Endothelial cell (in vitro differentiated cells): ENCODE results near the gene CXXC4. TPM values are rescaled to one million over a fixed set of nuclear protein-coding genes. Genes with fewer than 3 reads are reported as not detected.

Experiments
- DNase-seq: peaks from one replicate; pipeline ENCODE4 v3.0.0; 2021; ENCODE audit warnings: low spot score
- H3K27ac Mint-ChIP-seq: one replicate; pipeline ENCODE4 v1.8.0; 2021; ENCODE audit warnings: mixed read lengths, inconsistent platforms; ENCODE audit not compliant: unreplicated experiment
- H3K27me3 Mint-ChIP-seq: one replicate; pipeline ENCODE4 v1.8.0; 2021; ENCODE audit warnings: mild to moderate bottlenecking, moderate library complexity, mixed read lengths, inconsistent platforms; ENCODE audit not compliant: unreplicated experiment
- H3K36me3 Mint-ChIP-seq: one replicate; pipeline ENCODE4 v1.8.0; 2021; ENCODE audit warnings: mild to moderate bottlenecking, low read depth, mixed read lengths, inconsistent platforms; ENCODE audit not compliant: unreplicated experiment
- H3K4me1 Mint-ChIP-seq: one replicate; pipeline ENCODE4 v1.8.0; 2021; ENCODE audit warnings: mild to moderate bottlenecking, mixed read lengths, inconsistent platforms; ENCODE audit not compliant: unreplicated experiment
- H3K4me3 Mint-ChIP-seq: one replicate; pipeline ENCODE4 v1.8.0; 2021; ENCODE audit warnings: mild to moderate bottlenecking, mixed read lengths, inconsistent platforms; ENCODE audit not compliant: unreplicated experiment
- H3K9me3 Mint-ChIP-seq: one replicate; pipeline ENCODE4 v1.8.0; 2021; ENCODE audit warnings: mixed read lengths, inconsistent platforms; ENCODE audit not compliant: unreplicated experiment
- total RNA-seq: library from RNA; stranded (reverse); fragmentation: NEBNext Ultra II Directional; extraction: Animal tissue kit (Norgen Biotek cat#: 25700); gene quantifications from one replicate; pipeline ENCODE4 v1.2.1, GENCODE V29; 2021; ENCODE audit not compliant: unreplicated experiment
- TF ChIP-seq, protein P1 (sequence below): fragments of 200-600 bp; sonication (generic); IDR thresholded peaks from one replicate; pipeline ENCODE4 v1.5.0; 2021; ENCODE audit warnings: antibody characterized with exemption; ENCODE audit not compliant: unreplicated experiment

CXXC4 gene
- total RNA-seq, 1 donor from 2014 or later, result 1.6 TPM

GRCh38 chr4:104486716-104487504 lies 7.8 kb downstream of the CXXC4 start:
- no peak for DNase-seq
- Mint-ChIP-seq H3K4me3 (no peak overlapping the region), H3K36me3 (no peaks in the 10 kb centered on the region), H3K4me1 (peaks cover 9% of the 10 kb centered on the region), H3K27ac (no peak overlapping the region), H3K27me3 (peaks cover 3% of the 10 kb centered on the region), H3K9me3 (no peaks in the 10 kb centered on the region)
- TF ChIP-seq, protein P1, sequence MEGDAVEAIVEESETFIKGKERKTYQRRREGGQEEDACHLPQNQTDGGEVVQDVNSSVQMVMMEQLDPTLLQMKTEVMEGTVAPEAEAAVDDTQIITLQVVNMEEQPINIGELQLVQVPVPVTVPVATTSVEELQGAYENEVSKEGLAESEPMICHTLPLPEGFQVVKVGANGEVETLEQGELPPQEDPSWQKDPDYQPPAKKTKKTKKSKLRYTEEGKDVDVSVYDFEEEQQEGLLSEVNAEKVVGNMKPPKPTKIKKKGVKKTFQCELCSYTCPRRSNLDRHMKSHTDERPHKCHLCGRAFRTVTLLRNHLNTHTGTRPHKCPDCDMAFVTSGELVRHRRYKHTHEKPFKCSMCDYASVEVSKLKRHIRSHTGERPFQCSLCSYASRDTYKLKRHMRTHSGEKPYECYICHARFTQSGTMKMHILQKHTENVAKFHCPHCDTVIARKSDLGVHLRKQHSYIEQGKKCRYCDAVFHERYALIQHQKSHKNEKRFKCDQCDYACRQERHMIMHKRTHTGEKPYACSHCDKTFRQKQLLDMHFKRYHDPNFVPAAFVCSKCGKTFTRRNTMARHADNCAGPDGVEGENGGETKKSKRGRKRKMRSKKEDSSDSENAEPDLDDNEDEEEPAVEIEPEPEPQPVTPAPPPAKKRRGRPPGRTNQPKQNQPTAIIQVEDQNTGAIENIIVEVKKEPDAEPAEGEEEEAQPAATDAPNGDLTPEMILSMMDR, result no peak

- no peaks in the 10 kb centered on the region for H3K9me3 Mint-ChIP-seq
- TF ChIP-seq, protein P1, result no peak
- no peak overlapping the region for H3K27ac Mint-ChIP-seq
- no peak overlapping the region for H3K4me3 Mint-ChIP-seq
- no peak for DNase-seq
- no peaks in the 10 kb centered on the region for H3K36me3 Mint-ChIP-seq
- peaks cover under 1% of the 10 kb centered on the region for H3K27me3 Mint-ChIP-seq
- H3K4me1 Mint-ChIP-seq, result no peaks in the 10 kb centered on the region
Observed at GRCh38 chr4:104475652-104476051, 19.0 kb downstream of the CXXC4 start.

DNA sequence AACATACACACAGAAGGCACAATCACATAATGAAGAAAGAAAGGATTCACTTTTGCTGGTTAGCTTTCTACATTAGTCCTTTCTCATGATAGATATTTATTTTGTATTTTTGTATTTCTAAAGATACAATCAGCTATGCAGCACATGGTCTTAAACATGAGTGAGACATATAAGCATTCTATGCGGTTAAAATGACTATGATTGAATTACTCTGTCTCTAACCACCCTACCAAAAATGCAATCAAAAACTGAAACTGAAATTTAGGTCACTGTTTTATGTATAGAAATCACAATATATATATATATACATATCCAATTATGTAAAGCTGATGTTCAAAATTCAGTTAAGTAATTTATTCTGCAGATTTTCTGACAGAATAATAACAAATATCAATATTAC lies 21.9 kb downstream of the CXXC4 start:
- Mint-ChIP-seq H3K36me3 (no peaks in the 10 kb centered on the region), H3K27ac (no peak overlapping the region), H3K4me3 (no peak overlapping the region), H3K4me1 (no peaks in the 10 kb centered on the region), H3K9me3 (no peaks in the 10 kb centered on the region), H3K27me3 (no peaks in the 10 kb centered on the region)
- TF ChIP-seq, protein P1, result no peak
- no peak for DNase-seq

- H3K27ac Mint-ChIP-seq, result no peak overlapping the region
- TF ChIP-seq, protein P1, result no peak
- H3K4me1 Mint-ChIP-seq, result no peaks in the 10 kb centered on the region
- H3K4me3 Mint-ChIP-seq, result no peak overlapping the region
- H3K27me3 Mint-ChIP-seq, result no peaks in the 10 kb centered on the region
- H3K36me3 Mint-ChIP-seq, result no peaks in the 10 kb centered on the region
- DNase-seq, result no peak
- no peaks in the 10 kb centered on the region for H3K9me3 Mint-ChIP-seq
Observed at GRCh38 chr4:104470770-104471169, 23.9 kb downstream of the CXXC4 start.

- Mint-ChIP-seq H3K27me3 (no peaks in the 10 kb centered on the region), H3K9me3 (no peaks in the 10 kb centered on the region), H3K4me1 (no peaks in the 10 kb centered on the region), H3K27ac (no peak overlapping the region), H3K36me3 (no peaks in the 10 kb centered on the region), H3K4me3 (no peak overlapping the region)
- TF ChIP-seq, protein P1, result no peak
- no peak for DNase-seq
Observed at GRCh38 chr4:104469794-104470193, 24.9 kb downstream of the CXXC4 start.
